OCI-LY3 (cell line): ENCODE results near the gene CPNE2.
"Not testable (repeated sequence)": the region's sequence is repeated elsewhere in the genome, so short reads cannot be mapped to it uniquely, and the experiment has no call there.

Source experiments
- H2AFZ ChIP-seq: fragments of 200-600, 300-600 bp; shearing (Covaris generic); 2 replicates; pipeline ENCODE4 v1.6.0; 2014; ENCODE audit warnings: antibody characterized with exemption, low read depth, low read length
- H3K27ac ChIP-seq: fragments of 200-600, 300-600 bp; sonication (generic); 2 replicates; pipeline ENCODE4 v1.5.1; 2014; ENCODE audit warnings: mild to moderate bottlenecking, low read length, moderate library complexity, mixed read lengths
- H3K27me3 ChIP-seq: fragments of 200-600, 300-600 bp; sonication (generic); 2 replicates; pipeline ENCODE4 v1.6.1; 2014; ENCODE audit warnings: low read depth, low read length, mixed read lengths
- H3K36me3 ChIP-seq: fragments of 200-600, 300-600 bp; sonication (generic); replicated peaks from 2 replicates; pipeline ENCODE3; 2014; ENCODE audit warnings: low read depth, low read length, mixed read lengths
- H3K4me1 ChIP-seq: fragments of 300-600, 200-600 bp; sonication (generic); 2 replicates; pipeline ENCODE4 v1.6.1; 2014; ENCODE audit warnings: low read length, mixed read lengths
- H3K4me2 ChIP-seq: fragments of 200-600, 300-600 bp; sonication (generic); 2 replicates; pipeline ENCODE4 v1.6.1; 2014; ENCODE audit warnings: low read length, mixed read lengths
- H3K4me3 ChIP-seq: fragments of 300-600, 200-600 bp; sonication (generic); 2 replicates; pipeline ENCODE4 v1.5.1; 2014; ENCODE audit warnings: antibody characterized with exemption, mild to moderate bottlenecking, low read length, moderate library complexity
- H3K79me2 ChIP-seq: fragments of 300-600, 200-600 bp; shearing (Covaris generic); 2 replicates; pipeline ENCODE4 v1.6.1; 2014; ENCODE audit warnings: mild to moderate bottlenecking, low read length, mixed read lengths
- H3K9ac ChIP-seq: fragments of 300-600, 200-600 bp; shearing (Covaris generic); 2 replicates; pipeline ENCODE4 v1.6.0; 2014; ENCODE audit warnings: mild to moderate bottlenecking, low read length, moderate library complexity
- H3K9me3 ChIP-seq: fragments of 200-600, 300-600 bp; shearing (Covaris generic); 2 replicates; pipeline ENCODE4 v1.6.1; 2014; ENCODE audit warnings: low read length, mixed read lengths; ENCODE audit not compliant: insufficient read depth
- H4K20me1 ChIP-seq: fragments of 200-600, 300-600 bp; sonication (generic); 2 replicates; pipeline ENCODE4 v1.6.1; 2016; ENCODE audit warnings: low read length, mixed read lengths; ENCODE audit not compliant: insufficient read depth
- CTCF ChIP-seq: fragments of 200-600, 300-600 bp; sonication (generic); IDR thresholded peaks from 2 replicates; pipeline ENCODE4 v1.5.1; 2014; ENCODE audit warnings: antibody characterized with exemption, low read length, low read depth
- EZH2phosphoT487 ChIP-seq: fragments of 200-600 bp; shearing (Covaris generic); IDR thresholded peaks from 2 replicates; pipeline ENCODE4 v1.6.1; 2018; ENCODE audit warnings: antibody characterized with exemption, mixed run types, low read depth

Gene CPNE2

DNA sequence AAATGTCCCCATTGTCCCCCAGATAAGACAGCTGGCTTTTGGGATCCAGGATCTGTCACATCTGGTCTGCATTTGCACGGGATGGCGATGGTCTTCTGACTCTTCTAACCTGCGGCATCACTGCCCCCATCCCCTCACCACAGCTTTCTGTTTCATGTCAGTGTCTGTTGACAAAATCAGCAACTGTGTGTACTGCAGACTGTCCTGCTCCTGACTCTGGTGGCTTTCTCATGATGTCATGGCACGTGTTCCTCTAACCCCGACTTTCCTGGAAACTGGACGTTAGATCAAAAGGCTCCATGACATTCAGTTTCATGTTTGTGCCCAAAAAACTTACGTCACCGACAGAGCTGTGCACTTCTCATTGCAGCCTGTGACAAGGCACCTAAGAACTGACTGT lies 30.1 kb upstream of the CPNE2 start:
- Histone ChIP-seq H3K36me3 (peaks cover 4% of the 10 kb centered on the region), H3K4me3 (no peak overlapping the region), H3K4me2 (no peak overlapping the region), H3K4me1 (peaks cover 14% of the 10 kb centered on the region), H3K9ac (no peak overlapping the region), H3K27me3 (no peaks in the 10 kb centered on the region), H4K20me1 (no peaks in the 10 kb centered on the region), H3K9me3 (no peaks in the 10 kb centered on the region), H2AFZ (no peak overlapping the region), H3K27ac (no peak overlapping the region), H3K79me2 (no peaks in the 10 kb centered on the region)
- TF ChIP-seq CTCF (no peak), EZH2phosphoT487 (no peak)

- peaks cover 20% of the 10 kb centered on the region for H3K4me1 ChIP-seq
- not testable (repeated sequence) for H3K4me2 ChIP-seq, H2AFZ ChIP-seq, H3K27me3 ChIP-seq, H3K79me2 ChIP-seq, H3K9ac ChIP-seq, H3K27ac ChIP-seq, H3K4me3 ChIP-seq, H3K36me3 ChIP-seq, H4K20me1 ChIP-seq, H3K9me3 ChIP-seq
Observed at GRCh38 chr16:57063189-57063588, 29.2 kb upstream of the CPNE2 start.

GRCh38 chr16:57064995-57065394 lies 27.4 kb upstream of the CPNE2 start:
- no peaks in the 10 kb centered on the region for H3K27me3 ChIP-seq
- peaks cover 20% of the 10 kb centered on the region for H3K4me1 ChIP-seq
- H4K20me1 ChIP-seq: no peaks in the 10 kb centered on the region
- H3K4me3 ChIP-seq: no peak overlapping the region
- no peak overlapping the region for H3K9ac ChIP-seq
- H3K4me2 ChIP-seq: no peak overlapping the region
- H3K27ac ChIP-seq: no peak overlapping the region
- H2AFZ ChIP-seq: no peak overlapping the region
- H3K36me3 ChIP-seq: peaks cover 7% of the 10 kb centered on the region
- H3K79me2 ChIP-seq: no peaks in the 10 kb centered on the region
- TF ChIP-seq EZH2phosphoT487: no peak
- no peak for TF ChIP-seq CTCF
- no peaks in the 10 kb centered on the region for H3K9me3 ChIP-seq

- Histone ChIP-seq H3K27me3 (no peaks in the 10 kb centered on the region), H3K4me2 (peak overlapping the region; percentile 42), H3K79me2 (no peaks in the 10 kb centered on the region), H3K4me1 (peaks cover 20% of the 10 kb centered on the region), H3K9me3 (no peaks in the 10 kb centered on the region), H4K20me1 (no peaks in the 10 kb centered on the region), H2AFZ (no peak overlapping the region), H3K27ac (no peak overlapping the region), H3K9ac (no peak overlapping the region), H3K36me3 (peaks cover 3% of the 10 kb centered on the region), H3K4me3 (no peak overlapping the region)
- no peak for TF ChIP-seq EZH2phosphoT487
- TF ChIP-seq CTCF: no peak
Observed at GRCh38 chr16:57066625-57067024, 25.8 kb upstream of the CPNE2 start.

GRCh38 chr16:57067347-57067746 lies 25.0 kb upstream of the CPNE2 start:
- Histone ChIP-seq H3K79me2 (no peaks in the 10 kb centered on the region), H3K4me1 (peaks cover 20% of the 10 kb centered on the region)

More at GRCh38 chr16:57067347-57067746, 25.0 kb upstream of the CPNE2 start:
- Histone ChIP-seq H4K20me1 (no peaks in the 10 kb centered on the region), H3K9me3 (no peaks in the 10 kb centered on the region), H3K27me3 (no peaks in the 10 kb centered on the region), H3K27ac (no peak overlapping the region), H3K9ac (no peak overlapping the region; the same call in 1 of the 2 replicates), H3K4me3 (no peak overlapping the region), H3K36me3 (peaks cover 3% of the 10 kb centered on the region), H2AFZ (no peak overlapping the region), H3K4me2 (peak overlapping the region; percentile 42)
- no peak for TF ChIP-seq EZH2phosphoT487
- TF ChIP-seq CTCF: no peak
